HCT116 (cell line): Measurements from ENCODE around the gene TAF4. TPM values are rescaled to one million over a fixed set of nuclear protein-coding genes. Genes with fewer than 3 reads are reported as not detected.
"Not testable (repeated sequence)": the region's sequence is repeated elsewhere in the genome, so short reads cannot be mapped to it uniquely, and the experiment has no call there.

Source experiments
- ATAC-seq: fragments of 200-7000 bp; cut with Tn5 transposase; 2 replicates; pipeline ENCODE4 v1.9.1; 2020; ENCODE audit warnings: mild to moderate bottlenecking, moderate library complexity
- BruUV-seq: library from RNA; stranded (reverse); fragments of 400-500 nt; replicated peaks from 2 replicates; lab custom pipeline; 2021; lab: Mats Ljungman, UMichigan
- CTCF ChIA-PET: fragments of 300-600 bp; sonication (Branson Sonifier 250); formaldehyde crosslinking; loops from one replicate; lab custom pipeline; 2021; ENCODE audit warnings: antibody characterized with exemption; lab: Charles Lee
- POLR2A ChIA-PET: fragments of 300-600, 350-600 bp; sonication (Branson Sonifier 250); formaldehyde crosslinking; loops from one replicate; lab custom pipeline; 2021; ENCODE audit warnings: antibody characterized with exemption; lab: Charles Lee
- RAD21 ChIA-PET, 2 experiments: fragments of 300-600 bp; sonication (Branson Sonifier 250); formaldehyde crosslinking; loops; one replicate each; lab custom pipeline; 2023; ENCODE audit warnings: low total read pairs in 2 of 2; ENCODE audit not compliant: uncharacterized antibody in 2 of 2, unreplicated experiment in 2 of 2, low non-redundant PET in 1 of 2; lab: Charles Lee
- DNase-seq: peaks from one replicate; pipeline ENCODE4 v3.0.0-alpha.2; 2010; ENCODE audit warnings: low read depth, low spot score
- H2AFZ ChIP-seq: fragments of 200-600 bp; shearing (Covaris generic), sonication (generic); 2 replicates; pipeline ENCODE4 v1.6.1; 2017; ENCODE audit warnings: low read depth, mixed run types, mixed read lengths, antibody characterized with exemption, low read length; ENCODE audit not compliant: poor library complexity, severe bottlenecking
- H3K27ac ChIP-seq: 2 replicates; pipeline ENCODE4 v1.5.1; 2012; ENCODE audit warnings: low read depth, low read length
- H3K27me3 ChIP-seq: fragments of 200-600 bp; sonication (generic); 2 replicates; pipeline ENCODE4 v1.6.1; 2016; ENCODE audit warnings: mixed run types, low read length, mixed read lengths; ENCODE audit not compliant: insufficient read depth
- H3K36me3 ChIP-seq, 2 experiments: fragments of 200-500 bp in 1 of 2; fragments of 200-600 bp in 1 of 2; sonication (Bioruptor generic) in 1 of 2; sonication (generic) in 1 of 2; 2 replicates each; pipeline versions ENCODE4 v1.5.1 to v1.6.1; 2014 to 2016; ENCODE audit warnings: low read length in 2 of 2, inconsistent platforms in 1 of 2, mixed read lengths in 1 of 2, mixed run types in 1 of 2; ENCODE audit not compliant: insufficient read depth in 2 of 2, control insufficient read depth in 1 of 2
- H3K4me1 ChIP-seq, 2 experiments: fragments of 200-600 bp in 1 of 2; sonication (generic) in 1 of 2; 2 replicates each; pipeline versions ENCODE4 v1.5.1 to v1.6.1; 2012 to 2017; ENCODE audit warnings: low read length in 2 of 2, inconsistent platforms in 1 of 2, mild to moderate bottlenecking in 1 of 2, mixed read lengths in 1 of 2, mixed run types in 1 of 2, moderate library complexity in 1 of 2; ENCODE audit not compliant: insufficient read depth in 2 of 2, control insufficient read depth in 1 of 2
- H3K4me2 ChIP-seq: fragments of 200-600 bp; sonication (generic); 2 replicates; pipeline ENCODE4 v1.6.1; 2017; ENCODE audit warnings: mixed run types, low read length, mixed read lengths
- H3K4me3 ChIP-seq, 2 experiments: fragments of 200-600 bp in 1 of 2; sonication (generic) in 1 of 2; replicated peaks in 1 of 2; 2 replicates each; pipeline ENCODE4 v1.5.1; 2011 to 2016; ENCODE audit warnings: low read length in 2 of 2, control low read depth in 1 of 2, low read depth in 1 of 2, mild to moderate bottlenecking in 1 of 2, mixed read lengths in 1 of 2, mixed run types in 1 of 2
- H3K79me2 ChIP-seq: fragments of 200-600 bp; sonication (generic); 2 replicates; pipeline ENCODE4 v1.6.1; 2017; ENCODE audit warnings: mild to moderate bottlenecking, mixed run types, low read length, moderate library complexity, mixed read lengths; ENCODE audit not compliant: insufficient read depth
- H3K9ac ChIP-seq: fragments of 200-600 bp; sonication (generic); 2 replicates; pipeline ENCODE4 v1.6.1; 2016; ENCODE audit warnings: low read length, mixed read lengths
- H3K9me2 ChIP-seq: fragments of 200-600 bp; sonication (generic), shearing (Covaris generic); 2 replicates; pipeline ENCODE4 v1.6.1; 2017; ENCODE audit warnings: mixed run types, mild to moderate bottlenecking, moderate library complexity; ENCODE audit not compliant: insufficient read depth
- H3K9me3 ChIP-seq, 2 experiments: fragments of 200-500 bp in 1 of 2; fragments of 200-600 bp in 1 of 2; sonication (Bioruptor generic) in 1 of 2; sonication (generic) in 1 of 2; 2 replicates each; pipeline ENCODE4 v1.6.1; 2014 to 2017; ENCODE audit warnings: low read length in 2 of 2, mixed read lengths in 2 of 2, inconsistent platforms in 1 of 2, low read depth in 1 of 2, mild to moderate bottlenecking in 1 of 2, mixed run types in 1 of 2, moderate library complexity in 1 of 2; ENCODE audit not compliant: control insufficient read depth in 1 of 2, insufficient read depth in 1 of 2
- H4K20me1 ChIP-seq: fragments of 200-600 bp; sonication (generic), shearing (Covaris generic); 2 replicates; pipeline ENCODE4 v1.6.1; 2017; ENCODE audit warnings: mixed run types, mild to moderate bottlenecking, moderate library complexity; ENCODE audit not compliant: insufficient read depth
- ATF3 ChIP-seq: IDR thresholded peaks from 2 replicates; pipeline ENCODE4 v1.6.1; 2012
- CBX3 ChIP-seq: IDR thresholded peaks from 2 replicates; pipeline ENCODE4 v1.6.1; 2012; ENCODE audit warnings: low read depth
- CTCF ChIP-seq, 3 experiments: fragments of 200-600 bp in 1 of 3; sonication (generic) in 1 of 3; IDR thresholded peaks in 2 of 3; conservative IDR thresholded peaks in 1 of 3; 2 replicates each; pipeline ENCODE4 v1.5.1; 2012 to 2017; ENCODE audit warnings: low read depth in 2 of 3, low read length in 2 of 3, antibody characterized with exemption in 1 of 3, borderline replicate concordance in 1 of 3, control low read depth in 1 of 3, mild to moderate bottlenecking in 1 of 3, mixed read lengths in 1 of 3, mixed run types in 1 of 3, moderate library complexity in 1 of 3; ENCODE audit not compliant: insufficient read depth in 1 of 3
- EGR1 ChIP-seq: IDR thresholded peaks from 2 replicates; pipeline ENCODE4 v1.6.1; 2012; ENCODE audit warnings: low read depth
- ELF1 ChIP-seq: IDR thresholded peaks from 2 replicates; pipeline ENCODE4 v1.6.1; 2012; ENCODE audit warnings: low read depth, borderline replicate concordance
- EZH2 ChIP-seq: fragments of 200-600 bp; sonication (generic); IDR thresholded peaks from 2 replicates; pipeline ENCODE4 v1.6.1; 2017; ENCODE audit warnings: antibody characterized with exemption, mixed run types
- EZH2phosphoT487 ChIP-seq: fragments of 200-600 bp; IDR thresholded peaks from 2 replicates; pipeline ENCODE4 v1.6.1; 2018; ENCODE audit warnings: antibody characterized with exemption, borderline replicate concordance
- FOSL1 ChIP-seq: IDR thresholded peaks from 2 replicates; pipeline ENCODE4 v1.6.1; 2012; ENCODE audit warnings: low read depth
- MAX ChIP-seq: IDR thresholded peaks from 2 replicates; pipeline ENCODE4 v1.6.1; 2012
- POLR2A ChIP-seq: IDR thresholded peaks from 2 replicates; pipeline ENCODE4 v1.7.0; 2011; ENCODE audit warnings: borderline replicate concordance; ENCODE audit not compliant: insufficient read depth, insufficient read length; ENCODE audit errors: extremely low read depth
- POLR2AphosphoS5 ChIP-seq: IDR thresholded peaks from 2 replicates; pipeline ENCODE4 v1.6.1; 2011; ENCODE audit warnings: mild to moderate bottlenecking, low read depth, low read length, moderate library complexity
- RAD21 ChIP-seq: IDR thresholded peaks from 2 replicates; pipeline ENCODE4 v1.6.1; 2012; ENCODE audit warnings: low read depth, mild to moderate bottlenecking
- SIN3A ChIP-seq: IDR thresholded peaks from 2 replicates; pipeline ENCODE4 v1.6.1; 2012; ENCODE audit warnings: low read depth
- SP1 ChIP-seq: IDR thresholded peaks from 2 replicates; pipeline ENCODE4 v1.6.1; 2012; ENCODE audit warnings: low read depth
- TCF7L2 ChIP-seq: IDR thresholded peaks from 2 replicates; pipeline ENCODE4 v1.7.0; 2011; ENCODE audit warnings: borderline replicate concordance, inconsistent platforms; ENCODE audit not compliant: insufficient read depth, insufficient read length; ENCODE audit errors: extremely low read depth
- YY1 ChIP-seq: IDR thresholded peaks from 2 replicates; pipeline ENCODE4 v1.6.1; 2011; ENCODE audit warnings: low read length, low read depth, moderate library complexity, mild to moderate bottlenecking; ENCODE audit not compliant: insufficient replicate concordance; ENCODE audit errors: extremely low read depth
- ZFX ChIP-seq: fragments of 450-650 bp; IDR thresholded peaks from 2 replicates; pipeline ENCODE4 v1.6.1; 2017
- ZNF274 ChIP-seq: fragments of 200-500 bp; sonication (Bioruptor generic); IDR thresholded peaks from 2 replicates; pipeline ENCODE4 v1.6.1; 2014; ENCODE audit warnings: mild to moderate bottlenecking, low read depth, low read length, inconsistent platforms
- intact Hi-C: fragments of 100-400 bp; cut with micrococcal nuclease; formaldehyde crosslinking; loops from 2 replicates; pipeline ENCODE4 v1.10.0; 2022
- total RNA-seq: library from RNA; stranded (reverse); gene quantifications from one replicate; pipeline ENCODE4 v1.2.1, GENCODE V29; 2021; ENCODE audit not compliant: unreplicated experiment

The TAF4 gene
- total RNA-seq, 1 experiment from 2014 or later: 26.8 TPM

GRCh38 chr20:62073323-62073722 is 7.6 kb upstream of the TAF4 start:
- Histone ChIP-seq H3K4me1 (peaks cover 0 to 6% of the 10 kb centered on the region in 2 experiments; a peak in 1 of 4 replicates), H3K4me3 (no peak overlapping the region), H2AFZ (no peak overlapping the region), H3K9me2 (no peaks in the 10 kb centered on the region), H3K27me3 (no peaks in the 10 kb centered on the region), H3K27ac (no peak overlapping the region), H3K9me3 (peaks cover 9 to 18% of the 10 kb centered on the region in 2 experiments), H3K36me3 (no peaks in the 10 kb centered on the region), H4K20me1 (no peaks in the 10 kb centered on the region), H3K9ac (no peak overlapping the region), H3K79me2 (no peaks in the 10 kb centered on the region), H3K4me2 (no peak overlapping the region)
- no peak for DNase-seq
- ChIA-PET POLR2A (no interaction called here), CTCF (no interaction called here), RAD21 (no interaction called here)
- BruUV-seq: no TSS peak
- ATAC-seq: no peak
- TF ChIP-seq EZH2phosphoT487 (no peak), ATF3 (no peak), YY1 (no peak), EGR1 (no peak), POLR2AphosphoS5 (no peak), MAX (no peak), CBX3 (no peak), ELF1 (no peak), RAD21 (no peak), ZNF274 (no peak), POLR2A (no peak), FOSL1 (no peak), SP1 (no peak), TCF7L2 (no peak), SIN3A (no peak), CTCF (IDR thresholded peaks at IDR 0.05 in 2 of 3, conservative IDR thresholded peaks at IDR 0.05 in 1 of 3; ENCODE audit: borderline replicate concordance in 1 of 3, insufficient read depth in 1 of 3, low read depth in 2 of 3, low read length in 2 of 3) (no peak), ZFX (no peak), EZH2 (no peak)
- intact Hi-C loops: no loop called here

GRCh38 chr20:62071669-62072430 is 6.2 kb upstream of the TAF4 start:
- ATAC-seq, H3K79me2 ChIP-seq, RAD21 ChIA-PET, H3K36me3 ChIP-seq, POLR2A ChIA-PET, DNase-seq, H3K27me3 ChIP-seq, H3K27ac ChIP-seq, H2AFZ ChIP-seq, H3K4me2 ChIP-seq, CTCF ChIA-PET, H3K4me3 ChIP-seq, H3K9ac ChIP-seq, BruUV-seq, intact Hi-C loops, H3K9me2 ChIP-seq, H4K20me1 ChIP-seq: not testable (repeated sequence)
- Histone ChIP-seq H3K4me1 (peaks cover 4 to 12% of the 10 kb centered on the region in 2 experiments), H3K9me3 (peaks cover 9 to 15% of the 10 kb centered on the region in 2 experiments)
